ENCODE data around the gene IRF7.

Gene IRF7

GRCh38 chr11:587978-588380 lies 27.8 kb downstream of the IRF7 start:
- no peak overlapping the region for H3K9ac ChIP-seq (ENCODE audit: low read length)
- H3K79me2 ChIP-seq (ENCODE audit: low read length) = peaks cover 39% of the 10 kb centered on the region
- peaks cover 56% of the 10 kb centered on the region for H3K36me3 ChIP-seq (replicated peaks; ENCODE audit: low read depth, low read length)
- peaks cover 18% of the 10 kb centered on the region for H4K20me1 ChIP-seq (ENCODE audit: insufficient read depth, low read length)
- no peaks in the 10 kb centered on the region for H3K9me3 ChIP-seq (ENCODE audit: insufficient read depth, low read length)
- H3K27me3 ChIP-seq (ENCODE audit: low read depth, low read length) = no peaks in the 10 kb centered on the region
- H3K27ac ChIP-seq (ENCODE audit: low read length) = no peak overlapping the region
- H3K4me1 ChIP-seq (ENCODE audit: low read length) = no peaks in the 10 kb centered on the region
- no peak for TF ChIP-seq EZH2phosphoT487 (IDR thresholded peaks at IDR 0.05; ENCODE audit: low read depth)
- TF ChIP-seq CTCF (IDR thresholded peaks at IDR 0.05; ENCODE audit: low read depth, low read length) = no peak
- H3K4me3 ChIP-seq (ENCODE audit: low read length) = no peak overlapping the region
- no peak overlapping the region for H2AFZ ChIP-seq (ENCODE audit: low read depth, low read length)
- no peak overlapping the region for H3K4me2 ChIP-seq (ENCODE audit: low read length)

- Histone ChIP-seq H3K79me2 (ENCODE audit: low read length) (peaks cover 39% of the 10 kb centered on the region), H3K4me2 (ENCODE audit: low read length) (no peak overlapping the region), H3K4me1 (ENCODE audit: low read length) (no peaks in the 10 kb centered on the region), H3K9me3 (ENCODE audit: insufficient read depth, low read length) (no peaks in the 10 kb centered on the region), H3K27ac (ENCODE audit: low read length) (no peak overlapping the region), H4K20me1 (ENCODE audit: insufficient read depth, low read length) (peaks cover 18% of the 10 kb centered on the region), H3K4me3 (ENCODE audit: low read length) (no peak overlapping the region), H2AFZ (ENCODE audit: low read depth, low read length) (no peak overlapping the region), H3K9ac (ENCODE audit: low read length) (no peak overlapping the region), H3K27me3 (ENCODE audit: low read depth, low read length) (no peaks in the 10 kb centered on the region), H3K36me3 (replicated peaks; ENCODE audit: low read depth, low read length) (peaks cover 55% of the 10 kb centered on the region)
- TF ChIP-seq EZH2phosphoT487 (IDR thresholded peaks at IDR 0.05; ENCODE audit: low read depth) (no peak), CTCF (IDR thresholded peaks at IDR 0.05; ENCODE audit: low read depth, low read length) (no peak)
Measured at GRCh38 chr11:587546-587945, 28.2 kb downstream of the IRF7 start.

- Histone ChIP-seq H3K9me3 (ENCODE audit: insufficient read depth, low read length) (no peaks in the 10 kb centered on the region), H3K36me3 (replicated peaks; ENCODE audit: low read depth, low read length) (peaks cover 56% of the 10 kb centered on the region), H2AFZ (ENCODE audit: low read depth, low read length) (no peak overlapping the region), H3K27ac (ENCODE audit: low read length) (no peak overlapping the region), H3K4me3 (ENCODE audit: low read length) (no peak overlapping the region), H3K4me2 (ENCODE audit: low read length) (no peak overlapping the region), H3K27me3 (ENCODE audit: low read depth, low read length) (no peaks in the 10 kb centered on the region), H4K20me1 (ENCODE audit: insufficient read depth, low read length) (peaks cover 21% of the 10 kb centered on the region), H3K9ac (ENCODE audit: low read length) (no peak overlapping the region), H3K4me1 (ENCODE audit: low read length) (no peaks in the 10 kb centered on the region), H3K79me2 (ENCODE audit: low read length) (peaks cover 47% of the 10 kb centered on the region)
- TF ChIP-seq CTCF (IDR thresholded peaks at IDR 0.05; ENCODE audit: low read depth, low read length) (no peak), EZH2phosphoT487 (IDR thresholded peaks at IDR 0.05; ENCODE audit: low read depth) (no peak)
Measured at GRCh38 chr11:586376-587316, 29.1 kb downstream of the IRF7 start.

- peaks cover 61% of the 10 kb centered on the region for H3K79me2 ChIP-seq (ENCODE audit: low read length)
- H3K36me3 ChIP-seq (replicated peaks; ENCODE audit: low read depth, low read length) = peaks cover 45% of the 10 kb centered on the region
Measured at GRCh38 chr11:584287-584686, 31.5 kb downstream of the IRF7 start.

More at GRCh38 chr11:584287-584686, 31.5 kb downstream of the IRF7 start:
- no peak overlapping the region for H3K27ac ChIP-seq (ENCODE audit: low read length)
- no peaks in the 10 kb centered on the region for H3K27me3 ChIP-seq (ENCODE audit: low read depth, low read length)
- H3K9me3 ChIP-seq (ENCODE audit: insufficient read depth, low read length) = no peaks in the 10 kb centered on the region
- H3K4me2 ChIP-seq (ENCODE audit: low read length) = no peak overlapping the region
- H3K9ac ChIP-seq (ENCODE audit: low read length) = no peak overlapping the region
- H2AFZ ChIP-seq (ENCODE audit: low read depth, low read length) = no peak overlapping the region
- H4K20me1 ChIP-seq (ENCODE audit: insufficient read depth, low read length) = peaks cover 36% of the 10 kb centered on the region
- 0 out of 2 replicates have a peak, but pooled peaks cover 2% of the 10 kb centered on the region for H3K4me1 ChIP-seq (ENCODE audit: low read length)
- no peak overlapping the region for H3K4me3 ChIP-seq (ENCODE audit: low read length)
- TF ChIP-seq CTCF (IDR thresholded peaks at IDR 0.05; ENCODE audit: low read depth, low read length) (no peak), EZH2phosphoT487 (IDR thresholded peaks at IDR 0.05; ENCODE audit: low read depth) (no peak)
